NCI-H526 (cell line): ENCODE results near the gene INPP5F.
A peak's percentile ranks its signal among the peaks of the same experiment; 100 is the strongest.
"Not testable (repeated sequence)": the region's sequence is repeated elsewhere in the genome, so short reads cannot be mapped to it uniquely, and the experiment has no call there.

Source experiments
- DNase-seq, 2 experiments: peaks; one replicate each; lab custom pipeline; 2025; lab: John Stamatoyannopoulos, UW

INPP5F gene

DNA sequence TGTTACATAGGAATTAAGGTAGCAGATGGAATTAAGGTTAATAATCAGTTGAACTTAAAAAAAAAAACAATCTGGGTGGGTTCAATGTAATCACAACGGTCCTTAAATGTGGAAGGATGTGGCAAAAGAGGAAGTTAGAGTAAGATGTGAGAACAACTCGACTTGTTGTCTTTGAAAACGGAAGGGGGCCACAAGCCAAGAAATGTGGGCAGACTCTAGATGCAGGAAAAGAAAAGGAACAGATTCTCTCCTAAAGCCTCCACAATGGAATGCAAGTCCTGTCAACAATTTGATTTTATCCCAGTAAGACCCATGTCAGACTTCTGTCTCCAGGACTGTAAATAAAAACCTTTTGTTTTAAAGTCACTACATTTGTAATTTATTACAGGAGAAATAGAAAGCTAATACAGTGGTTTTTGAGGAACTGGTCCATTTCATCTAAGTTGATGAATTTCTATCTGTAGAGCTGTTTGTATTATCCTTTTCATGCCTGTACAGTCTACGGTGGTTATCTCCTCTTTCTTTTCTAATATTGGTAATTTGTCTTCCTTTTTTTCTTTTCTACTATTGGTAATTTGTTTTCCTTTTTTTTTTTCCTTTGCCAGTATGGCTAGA, 138.2 kb downstream of the INPP5F start:
- DNase-seq, result no peak

DNA sequence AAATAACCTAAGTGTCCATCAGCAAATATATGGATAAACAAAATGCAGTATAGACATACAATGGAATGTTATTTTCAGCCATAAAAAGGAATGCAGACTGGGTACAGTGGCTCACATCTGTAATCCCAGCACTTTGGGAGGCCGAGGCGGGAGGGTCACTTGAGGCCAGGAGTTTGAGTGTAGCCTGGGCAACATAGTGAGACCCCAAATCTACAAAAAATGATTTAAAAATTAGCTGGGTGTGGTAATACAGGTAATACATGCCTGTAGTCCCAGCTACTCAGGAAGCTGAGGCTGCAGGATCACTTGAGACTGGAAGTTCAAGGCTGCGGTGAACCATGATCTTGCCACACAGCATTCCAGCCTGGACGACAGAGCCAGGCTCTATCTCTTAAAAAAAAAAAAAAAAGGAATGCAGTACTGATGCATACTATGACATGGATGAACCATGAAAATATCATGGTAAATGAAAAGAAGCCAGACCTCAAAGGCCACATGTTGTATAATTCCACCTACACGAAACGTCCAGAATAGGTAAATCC, 139.9 kb downstream of the INPP5F start:
- DNase-seq, result no peak

DNA sequence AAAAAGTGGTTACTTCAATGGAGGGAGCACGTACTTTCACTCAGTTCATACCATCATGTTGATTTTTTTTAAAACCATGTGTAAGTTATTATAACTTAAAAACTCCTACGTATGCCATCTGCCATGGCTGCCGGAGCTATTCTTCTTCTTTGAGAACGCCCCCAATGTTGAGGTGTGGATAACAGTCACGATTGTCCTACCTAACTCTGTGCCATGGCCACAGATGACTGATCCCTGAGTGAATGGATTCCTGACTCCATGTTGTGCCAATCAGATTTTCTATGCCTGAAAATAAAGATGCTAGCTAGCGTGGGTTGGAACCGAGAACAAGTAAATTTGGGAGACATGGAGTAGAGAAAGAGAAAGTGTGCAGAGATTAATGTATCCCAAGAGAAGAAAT, 141.5 kb downstream of the INPP5F start:
- DNase-seq, result no peak

DNA sequence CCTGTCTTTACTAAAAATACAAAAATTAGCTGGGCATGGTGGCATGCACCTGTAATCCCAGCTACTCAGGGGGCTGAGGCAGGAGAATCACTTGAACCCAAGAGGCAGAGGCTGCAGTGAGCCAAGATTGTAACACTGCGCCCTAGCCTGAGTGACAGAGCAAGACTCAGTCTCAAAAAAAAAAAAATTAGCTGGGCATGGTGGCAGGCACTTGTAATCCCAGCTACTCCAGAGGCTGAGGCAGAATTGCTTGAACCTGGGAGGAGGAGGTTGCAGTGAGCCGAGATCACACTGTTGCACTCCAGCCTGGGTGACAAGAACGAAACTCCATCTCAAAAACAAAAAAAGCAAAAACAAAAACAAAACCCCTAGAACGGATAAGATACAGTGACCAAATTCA, 143.5 kb downstream of the INPP5F start:
- DNase-seq, result not testable (repeated sequence)

DNA sequence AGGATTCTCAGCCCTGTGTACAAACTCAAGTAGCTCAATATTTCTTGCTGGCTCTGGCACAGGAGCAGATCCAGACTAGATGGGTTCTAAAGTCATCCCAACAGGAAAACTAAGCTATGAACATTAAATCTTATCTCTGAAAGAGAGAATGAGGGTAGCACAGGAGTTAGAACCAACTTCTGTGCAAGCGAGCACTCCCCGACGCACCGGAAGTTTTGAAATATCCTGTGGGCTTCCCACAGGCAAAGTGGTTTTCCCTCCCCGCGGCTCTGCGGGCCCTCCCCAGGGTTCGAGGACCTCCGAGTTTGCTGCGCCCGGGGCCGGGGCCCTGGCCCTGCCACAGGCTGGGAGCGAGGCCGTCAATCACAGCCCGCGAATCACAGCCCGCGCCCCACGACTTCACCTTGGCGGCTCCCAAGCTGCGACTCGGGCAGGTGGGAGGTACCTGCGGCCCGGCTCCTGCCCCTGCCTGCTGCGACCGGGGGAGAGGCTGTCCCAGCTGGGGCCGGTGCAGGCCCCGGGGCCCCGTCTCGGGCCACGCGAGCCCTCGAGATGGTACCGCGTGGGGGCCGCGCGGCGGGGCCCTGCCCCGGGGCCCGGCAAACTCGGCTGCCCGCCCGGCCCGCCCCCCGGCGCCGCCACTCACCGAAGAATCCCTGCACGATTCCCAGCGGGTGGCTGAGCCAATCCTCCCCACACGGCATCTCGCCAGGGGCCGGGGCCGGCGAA, 146.2 kb downstream of the INPP5F start:
- DNase-seq, result peak in 1 of 2 experiments; percentile 48

DNA sequence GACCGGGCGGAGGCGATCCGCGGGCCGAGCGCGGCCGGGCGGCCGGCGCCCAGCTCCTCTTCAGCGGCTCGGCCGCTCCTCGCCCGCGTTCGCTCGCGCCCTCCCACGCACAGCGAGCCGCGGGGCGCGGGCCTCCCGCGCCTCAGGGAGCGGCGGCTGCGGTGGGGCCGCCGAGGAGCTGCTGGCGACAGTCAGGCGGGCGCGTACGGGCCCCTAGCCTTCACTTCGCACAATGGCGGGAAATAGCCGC, 146.7 kb downstream of the INPP5F start, which contains the start of gene MCMBP:
TSS of gene MCMBP (minus strand) at position 234 of the 250 bp plus-strand sequence. CDS start 259 bp downstream, outside the sequence.
- peak in 1 of 2 experiments; percentile 50 for DNase-seq

DNA sequence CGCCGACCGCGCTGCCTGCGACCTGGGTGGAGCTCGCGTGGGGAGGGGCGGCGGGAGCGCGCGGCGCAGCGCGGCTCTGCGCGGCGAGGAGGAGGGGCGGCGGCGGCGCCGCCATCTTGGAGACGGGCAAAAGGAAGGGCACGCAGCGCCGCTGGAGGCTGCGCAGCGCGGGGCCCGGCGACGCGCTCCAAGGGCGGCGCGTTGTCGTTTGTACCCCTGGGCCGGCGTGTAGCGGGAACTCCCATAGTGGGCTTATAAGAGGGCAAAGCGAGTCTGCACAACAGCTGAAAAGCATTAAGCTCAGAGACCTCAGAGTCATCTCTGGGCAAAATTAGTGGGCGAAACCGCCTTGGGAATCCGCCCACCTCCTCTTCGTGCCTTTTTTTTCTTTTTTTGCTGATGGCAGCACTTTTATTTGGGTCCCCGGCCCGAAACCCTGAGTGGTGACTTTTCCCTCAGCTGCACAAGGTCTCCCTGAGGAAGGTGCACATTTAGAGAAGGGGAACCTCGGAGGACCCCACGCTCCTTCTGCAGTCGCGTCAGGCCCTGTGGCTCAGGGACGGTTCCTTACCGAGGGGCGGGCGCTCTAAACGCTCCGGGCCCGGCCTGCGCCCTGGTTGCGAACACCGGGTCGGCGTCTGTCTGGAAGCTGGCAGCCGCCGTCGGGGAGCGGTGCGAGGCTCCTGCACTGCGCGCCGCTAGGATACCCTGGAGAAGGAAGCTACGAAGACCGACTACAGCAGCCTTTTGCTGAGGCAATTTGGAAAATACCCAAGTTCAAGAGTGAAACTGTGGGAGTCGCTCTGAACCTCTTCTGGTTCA, 147.2 kb downstream of the INPP5F start:
- peak; percentile 50 to 84 for DNase-seq

DNA sequence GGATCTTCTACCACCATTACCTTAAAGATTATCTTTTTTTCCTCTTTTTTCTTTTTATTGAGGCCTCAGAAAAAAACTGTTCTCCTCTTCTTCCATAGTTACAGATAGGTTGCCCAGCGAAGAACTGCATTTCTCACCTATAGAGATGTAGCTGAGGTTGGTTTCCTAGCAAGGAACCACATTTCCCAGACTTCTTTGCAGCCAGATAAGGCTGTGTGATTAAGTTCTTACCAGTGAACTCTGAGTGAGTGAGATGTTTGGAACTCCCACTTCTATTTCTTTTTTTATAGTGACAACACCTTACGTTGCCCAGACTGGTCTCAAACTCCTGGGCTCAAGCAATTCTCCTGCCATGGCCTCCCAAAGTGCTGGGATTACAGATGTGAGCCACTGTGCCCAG, 152.7 kb downstream of the INPP5F start:
- DNase-seq, result no peak
